Spinal cord (tissue), 10 donors: ENCODE measurements around the gene CFAP61. TPM values are rescaled to one million over a fixed set of nuclear protein-coding genes. Genes with fewer than 3 reads are reported as not detected.

Source experiments
- DNase-seq, 6 donors: peaks; one replicate each; pipeline versions ENCODE4 v3.0.0 to v3.0.0-alpha.2; 2013 to 2015; ENCODE audit warnings: low spot score in 6 of 6, low read depth in 4 of 6
- H3K27ac ChIP-seq: one replicate; pipeline ENCODE4 v1.5.1; 2013; ENCODE audit warnings: low read depth, low read length, control low read depth
- H3K27me3 ChIP-seq: one replicate; pipeline ENCODE4 v1.6.1; 2013; ENCODE audit warnings: low read length; ENCODE audit not compliant: control insufficient read depth, insufficient read depth
- H3K36me3 ChIP-seq: one replicate; pipeline ENCODE4 v1.6.1; 2013; ENCODE audit warnings: low read length; ENCODE audit not compliant: control insufficient read depth, insufficient read depth
- H3K4me1 ChIP-seq: one replicate; pipeline ENCODE4 v1.6.1; 2013; ENCODE audit warnings: low read length; ENCODE audit not compliant: control insufficient read depth, insufficient read depth
- H3K4me3 ChIP-seq: one replicate; pipeline ENCODE4 v1.5.1; 2013; ENCODE audit warnings: low read depth, low read length, control low read depth
- H3K9me3 ChIP-seq: one replicate; pipeline ENCODE4 v1.6.1; 2013; ENCODE audit warnings: low read length; ENCODE audit not compliant: control insufficient read depth, insufficient read depth
- WGBS: methylation state at CpG from one replicate; pipeline ENCODE4 v1.1.5; 2013; ENCODE audit warnings: missing lambda C conversion rate; ENCODE audit not compliant: insufficient coverage; 5-methylcytosine and 5-hydroxymethylcytosine counted together
- polyA plus RNA-seq, 2 donors: library from polyadenylated mRNA; unstranded; fragments of 120-200 nt; gene quantifications; one replicate each; pipeline ENCODE4 v1.2.1, GENCODE V29; 2013; ENCODE audit not compliant: insufficient read length in 2 of 2
- total RNA-seq, 2 donors: library from RNA; depleted of rRNA in 1 of 2; stranded (reverse); fragments of 120-200 nt in 1 of 2; fragments of >200 nt in 1 of 2; gene quantifications; one replicate each; pipeline versions ENCODE4 v1.2.3 to v1.2.4, GENCODE V29; 2013 to 2014
- donor health status: healthy.

The CFAP61 gene
- total and polyA plus RNA-seq, 4 donors: 4.0 to 9.8 (median 7.6) TPM

DNA sequence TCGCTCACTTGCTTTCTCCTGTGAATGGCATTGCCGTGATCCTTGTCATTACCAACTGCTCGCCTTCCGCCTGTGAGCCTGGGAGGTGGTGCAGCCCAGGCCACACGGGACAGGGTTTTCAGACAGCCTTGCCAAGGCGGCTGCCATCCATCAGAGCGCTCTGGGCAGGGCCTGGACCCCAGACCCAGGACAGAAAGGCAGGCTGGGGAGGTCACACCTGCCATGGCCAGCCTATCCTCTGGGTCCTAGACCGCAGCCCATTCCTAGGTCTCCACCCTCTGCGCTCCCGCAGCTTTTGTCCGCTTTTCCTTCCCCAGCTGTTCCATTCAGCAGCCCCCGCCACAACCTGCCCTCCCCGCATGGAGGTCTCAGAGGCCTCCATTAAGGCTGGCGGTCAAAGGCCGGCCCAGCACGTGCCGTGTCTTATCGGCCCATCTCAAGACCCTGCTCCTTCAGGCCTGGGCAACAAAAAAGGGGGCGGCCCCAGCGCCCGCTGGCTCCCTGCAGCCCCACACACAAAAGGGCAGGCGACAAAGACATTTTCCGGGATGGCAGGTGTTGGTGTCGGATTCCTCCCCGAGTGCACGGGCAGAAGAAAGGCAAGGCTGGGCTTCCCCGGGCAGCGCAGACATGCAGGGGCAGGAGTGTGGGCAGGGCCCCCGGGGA is 343.7 kb downstream of the CFAP61 start:
- DNase-seq: no peak
- 59% methylated on average over 28 of the region's 29 CpGs for WGBS
- no peaks in the 10 kb centered on the region for H3K9me3 ChIP-seq
- H3K27ac ChIP-seq: no peak overlapping the region
- peaks cover 31% of the 10 kb centered on the region for H3K36me3 ChIP-seq
- H3K4me3 ChIP-seq: no peak overlapping the region
- H3K27me3 ChIP-seq: peaks cover 10% of the 10 kb centered on the region
- H3K4me1 ChIP-seq: peaks cover 10% of the 10 kb centered on the region

DNA sequence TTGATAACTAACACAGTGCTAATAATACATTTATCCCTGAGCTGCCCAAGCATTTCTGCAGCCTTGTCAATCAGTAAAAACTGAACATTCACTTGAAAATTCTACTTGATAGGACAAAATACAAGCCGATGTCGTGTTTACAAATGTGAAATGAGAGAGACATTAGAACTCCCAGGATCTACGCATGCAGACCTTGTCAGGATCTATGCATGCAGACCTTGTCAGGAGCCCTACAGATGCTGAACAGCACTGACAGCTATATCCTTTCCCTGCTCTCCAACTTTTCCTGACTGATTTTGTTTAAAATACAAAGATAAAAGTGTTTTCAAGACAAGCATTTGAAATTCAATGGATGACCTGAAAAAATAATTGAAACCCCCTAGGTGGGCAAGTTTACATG is 344.5 kb downstream of the CFAP61 start:
- no peak overlapping the region for H3K27ac ChIP-seq
- peaks cover 10% of the 10 kb centered on the region for H3K4me1 ChIP-seq
- 100% methylated on average over 3 of the region's 3 CpGs for WGBS
- H3K36me3 ChIP-seq: peaks cover 25% of the 10 kb centered on the region
- H3K27me3 ChIP-seq: peaks cover 10% of the 10 kb centered on the region
- no peaks in the 10 kb centered on the region for H3K9me3 ChIP-seq
- DNase-seq: no peak
- H3K4me3 ChIP-seq: no peak overlapping the region

DNA sequence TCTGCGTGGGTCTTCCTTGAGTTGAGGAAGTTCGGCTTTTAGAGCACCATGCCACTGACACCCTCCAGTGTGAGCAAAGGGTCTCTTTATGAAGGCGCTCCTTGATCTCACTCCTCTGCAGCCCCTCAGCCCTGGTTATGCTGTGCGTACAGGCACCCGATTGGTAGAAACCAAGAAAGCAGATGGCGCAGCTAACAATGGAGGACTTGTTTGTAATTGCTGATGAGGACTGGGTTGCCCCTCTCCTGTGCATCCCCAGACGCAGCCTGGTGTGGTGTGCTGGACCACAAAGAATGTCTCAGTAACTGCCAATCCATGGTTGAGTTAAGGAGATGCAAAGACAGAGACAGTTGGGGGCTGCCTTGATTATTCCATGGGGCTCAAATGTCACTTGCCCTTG is 345.8 kb downstream of the CFAP61 start:
- Histone ChIP-seq H3K36me3 (peaks cover 16% of the 10 kb centered on the region), H3K4me3 (no peak overlapping the region), H3K9me3 (no peaks in the 10 kb centered on the region), H3K27me3 (peaks cover 8% of the 10 kb centered on the region), H3K4me1 (peaks cover 8% of the 10 kb centered on the region), H3K27ac (no peak overlapping the region)
- WGBS: 80% methylated on average over 4 of the region's 7 CpGs
- DNase-seq: peak in 3 of 6 donors; percentile 31 to 64 (median 57)

DNA sequence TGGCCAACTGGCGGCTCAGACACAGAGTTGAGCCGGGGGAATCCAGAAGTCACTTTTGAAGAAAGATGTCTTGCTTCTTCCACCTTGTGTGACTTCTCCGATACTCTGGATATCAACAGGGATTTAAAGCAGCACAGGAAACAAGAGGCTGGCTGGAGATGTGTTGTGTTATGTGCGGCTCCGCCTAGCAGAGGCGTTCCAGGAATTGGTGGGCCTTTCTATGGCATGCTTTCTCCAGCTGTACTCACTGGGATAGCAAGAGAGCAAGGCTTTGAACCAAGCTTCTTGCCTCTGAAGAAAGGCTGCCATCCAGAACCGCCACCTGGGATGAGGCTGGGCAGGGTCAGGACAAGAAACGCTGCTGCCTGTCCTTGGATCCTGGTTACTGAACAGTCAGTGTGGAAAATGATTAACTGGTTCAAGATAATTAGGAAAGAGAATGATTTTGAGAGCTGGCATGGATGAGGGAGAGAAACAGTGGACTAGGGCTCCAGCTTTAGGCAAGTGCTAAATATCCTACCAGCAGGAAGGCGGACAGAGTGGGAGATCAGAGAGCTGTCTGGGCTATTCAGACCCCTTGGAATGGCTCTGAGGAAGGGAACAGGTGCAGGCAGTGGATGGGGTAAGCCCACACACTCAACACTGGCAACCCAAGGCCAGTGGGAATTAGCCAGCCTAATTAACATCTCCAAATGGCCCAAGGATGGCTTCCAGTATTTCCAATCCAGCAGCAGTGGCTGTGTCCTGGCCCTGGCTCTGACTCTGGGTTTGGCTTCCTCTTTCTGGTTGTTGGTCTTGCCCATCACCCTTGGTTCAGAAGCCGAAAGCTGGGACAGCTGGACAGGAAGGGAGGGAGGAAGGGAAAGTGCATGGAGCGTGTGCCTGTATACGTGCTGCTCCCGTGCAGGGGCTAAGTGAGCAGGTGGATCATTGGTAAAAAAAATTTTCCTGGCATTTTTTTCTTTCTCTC is 347.5 kb downstream of the CFAP61 start:
- no peak overlapping the region for H3K4me3 ChIP-seq
- no peak overlapping the region for H3K27ac ChIP-seq
- no peaks in the 10 kb centered on the region for H3K9me3 ChIP-seq
- peaks cover 16% of the 10 kb centered on the region for H3K36me3 ChIP-seq
- WGBS: 93% methylated on average over 9 of the region's 13 CpGs
- peaks cover 10% of the 10 kb centered on the region for H3K27me3 ChIP-seq
- peak in 2 of 6 donors; percentile 26 to 54 for DNase-seq
- peaks cover 6% of the 10 kb centered on the region for H3K4me1 ChIP-seq

DNA sequence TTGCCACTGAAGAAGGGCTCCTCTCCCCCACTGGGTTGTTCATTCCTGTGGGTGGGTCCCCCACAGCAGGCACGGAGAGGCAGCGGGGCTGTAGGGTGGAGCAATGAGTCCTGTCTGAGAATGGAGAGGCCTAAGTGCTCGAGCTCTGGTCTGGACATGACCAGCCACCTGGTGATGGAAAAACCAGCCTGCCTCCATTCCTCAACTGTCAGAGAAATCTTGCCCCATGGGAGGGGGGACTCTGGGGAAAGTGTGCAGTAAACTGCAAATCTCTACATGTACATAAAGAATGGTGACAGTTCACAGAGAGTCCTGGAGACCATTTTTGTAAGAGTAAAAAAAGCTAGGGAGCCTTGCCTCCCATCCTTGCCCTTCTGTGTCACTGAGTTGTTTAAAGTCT is 349.7 kb downstream of the CFAP61 start:
- Histone ChIP-seq H3K36me3 (no peaks in the 10 kb centered on the region), H3K4me1 (peaks cover 6% of the 10 kb centered on the region), H3K9me3 (no peaks in the 10 kb centered on the region), H3K27me3 (peaks cover 7% of the 10 kb centered on the region), H3K27ac (no peak overlapping the region), H3K4me3 (no peak overlapping the region)
- WGBS: no CpG with 5 or more reads among the region's 3 CpGs
- DNase-seq: no peak

DNA sequence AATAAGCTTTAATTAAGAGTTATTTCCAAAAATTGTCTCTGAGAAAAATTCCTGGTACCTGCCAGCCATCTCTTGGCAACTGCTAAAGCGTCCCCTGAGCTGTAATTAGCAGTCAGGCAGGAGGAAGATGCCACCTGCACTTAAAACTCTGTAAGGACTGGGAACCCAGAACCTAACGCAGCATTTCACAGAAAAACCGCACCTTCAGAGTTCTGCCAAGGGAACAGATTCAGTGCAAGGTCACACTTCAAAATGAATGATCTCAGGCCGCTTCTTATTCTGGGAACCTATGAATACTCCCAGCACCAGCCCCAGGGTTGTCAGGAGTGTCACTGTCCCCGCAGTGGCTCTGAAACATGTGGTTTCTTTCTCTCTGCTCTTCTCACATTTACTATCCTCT is 352.3 kb downstream of the CFAP61 start:
- H3K27ac ChIP-seq: no peak overlapping the region
- no peaks in the 10 kb centered on the region for H3K4me1 ChIP-seq
- H3K4me3 ChIP-seq: no peak overlapping the region
- no peak for DNase-seq
- peaks cover 7% of the 10 kb centered on the region for H3K27me3 ChIP-seq
- no peaks in the 10 kb centered on the region for H3K9me3 ChIP-seq
- no peaks in the 10 kb centered on the region for H3K36me3 ChIP-seq
- WGBS: 88% methylated on average over 4 of the region's 5 CpGs

DNA sequence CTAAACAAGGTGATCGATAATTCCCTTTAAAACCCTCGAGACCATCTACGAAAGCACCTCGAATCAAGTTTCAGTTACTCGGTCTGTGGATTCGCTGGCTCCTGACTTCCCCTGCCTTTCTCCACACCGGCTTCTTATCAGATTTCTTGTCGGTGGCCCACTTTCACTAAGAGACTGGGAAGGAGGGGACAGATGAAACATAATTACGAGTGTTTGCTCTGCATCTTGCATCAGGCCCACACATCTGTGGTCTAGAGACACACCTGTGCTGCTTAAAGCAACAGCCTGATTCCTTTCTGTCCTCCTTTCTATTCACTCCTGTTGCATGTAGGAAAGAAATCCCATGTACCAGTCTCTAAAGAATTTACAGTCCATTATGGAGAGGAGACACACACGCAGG is 353.3 kb downstream of the CFAP61 start:
- Histone ChIP-seq H3K27me3 (peaks cover 8% of the 10 kb centered on the region), H3K27ac (no peak overlapping the region), H3K4me3 (no peak overlapping the region), H3K9me3 (no peaks in the 10 kb centered on the region), H3K4me1 (no peaks in the 10 kb centered on the region), H3K36me3 (no peaks in the 10 kb centered on the region)
- DNase-seq: no peak
- WGBS: 91% methylated on average over 8 of the region's 10 CpGs

DNA sequence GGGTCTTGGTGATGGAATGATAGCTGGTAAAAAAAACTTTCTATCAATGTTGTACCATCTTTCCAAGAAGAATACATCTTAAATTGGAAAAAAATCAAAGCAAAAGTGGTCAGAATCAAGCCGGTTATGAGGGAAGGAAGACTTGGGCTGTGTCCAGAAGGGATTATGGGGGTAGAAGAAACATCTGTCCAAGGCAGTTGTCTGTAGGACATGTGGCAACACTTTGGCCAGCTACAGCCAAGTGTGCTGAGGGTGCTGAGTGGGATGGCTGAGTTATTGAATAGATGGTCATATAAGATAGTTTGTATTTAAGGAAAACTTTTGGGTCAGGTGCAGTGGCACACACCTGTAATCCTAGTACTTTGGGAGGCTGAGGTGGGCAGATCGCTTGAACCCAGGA is 354.0 kb downstream of the CFAP61 start:
- H3K4me3 ChIP-seq: no peak overlapping the region
- WGBS: 100% methylated on average over 1 of the region's 2 CpGs
- no peaks in the 10 kb centered on the region for H3K4me1 ChIP-seq
- DNase-seq: no peak
- H3K9me3 ChIP-seq: no peaks in the 10 kb centered on the region
- H3K27me3 ChIP-seq: peaks cover 11% of the 10 kb centered on the region
- H3K27ac ChIP-seq: no peak overlapping the region
- no peaks in the 10 kb centered on the region for H3K36me3 ChIP-seq

DNA sequence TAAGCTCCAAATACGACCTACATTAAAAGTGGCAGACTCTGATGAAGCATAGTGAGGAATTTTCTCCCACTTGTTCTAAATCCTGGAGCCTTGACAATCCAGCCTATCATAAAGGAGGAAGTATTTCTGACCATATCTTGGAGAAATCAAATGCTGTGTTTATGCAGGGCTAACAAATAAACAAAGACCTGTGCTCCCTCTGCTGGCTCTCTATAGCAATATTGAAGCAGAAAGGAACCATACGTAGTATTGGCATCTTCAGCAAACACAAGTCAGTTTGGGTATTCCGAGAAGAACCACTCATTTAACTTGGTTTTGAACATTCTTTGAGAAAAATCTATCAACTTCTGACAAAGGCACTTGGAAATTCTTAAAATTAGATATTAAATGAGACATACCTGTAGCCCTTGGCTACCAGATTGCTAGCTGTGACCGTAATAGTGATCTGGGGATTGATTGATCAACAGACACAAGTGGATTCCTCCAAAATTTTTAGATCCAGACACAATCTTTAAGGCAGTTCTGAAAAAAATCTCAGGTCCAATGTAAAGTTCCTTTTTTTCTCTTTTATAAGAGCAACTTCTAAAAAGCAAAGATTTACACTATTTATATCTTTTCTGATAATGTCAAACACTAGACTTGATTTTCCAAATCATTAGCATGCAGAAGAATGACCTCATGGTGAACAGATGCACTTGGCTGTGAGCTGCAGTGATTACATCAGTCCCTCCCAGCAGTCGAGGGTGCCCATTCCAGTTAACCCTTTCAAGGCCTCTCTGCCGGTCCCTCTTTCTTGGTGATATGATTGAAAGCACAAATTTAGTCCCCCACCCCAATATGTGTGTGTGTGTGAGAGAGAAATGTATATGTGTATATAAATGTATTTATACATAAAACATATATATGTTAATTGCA is 355.8 kb downstream of the CFAP61 start:
- Histone ChIP-seq H3K9me3 (no peaks in the 10 kb centered on the region), H3K27ac (no peak overlapping the region), H3K4me1 (no peaks in the 10 kb centered on the region), H3K4me3 (no peak overlapping the region), H3K36me3 (no peaks in the 10 kb centered on the region), H3K27me3 (peaks cover 24% of the 10 kb centered on the region)
- DNase-seq: peak in 4 of 6 donors; percentile 28 to 90 (median 56)
- 80% methylated on average over 1 of the region's 6 CpGs for WGBS
